HS-5 (cell line): ENCODE results near the gene P3R3URF.
A peak's percentile ranks its signal among the peaks of the same experiment; 100 is the strongest.

Experiments used
- DNase-seq: peaks from one replicate; pipeline ENCODE4 v3.0.0-alpha.2; 2012; ENCODE audit warnings: low read depth

Gene P3R3URF

DNA sequence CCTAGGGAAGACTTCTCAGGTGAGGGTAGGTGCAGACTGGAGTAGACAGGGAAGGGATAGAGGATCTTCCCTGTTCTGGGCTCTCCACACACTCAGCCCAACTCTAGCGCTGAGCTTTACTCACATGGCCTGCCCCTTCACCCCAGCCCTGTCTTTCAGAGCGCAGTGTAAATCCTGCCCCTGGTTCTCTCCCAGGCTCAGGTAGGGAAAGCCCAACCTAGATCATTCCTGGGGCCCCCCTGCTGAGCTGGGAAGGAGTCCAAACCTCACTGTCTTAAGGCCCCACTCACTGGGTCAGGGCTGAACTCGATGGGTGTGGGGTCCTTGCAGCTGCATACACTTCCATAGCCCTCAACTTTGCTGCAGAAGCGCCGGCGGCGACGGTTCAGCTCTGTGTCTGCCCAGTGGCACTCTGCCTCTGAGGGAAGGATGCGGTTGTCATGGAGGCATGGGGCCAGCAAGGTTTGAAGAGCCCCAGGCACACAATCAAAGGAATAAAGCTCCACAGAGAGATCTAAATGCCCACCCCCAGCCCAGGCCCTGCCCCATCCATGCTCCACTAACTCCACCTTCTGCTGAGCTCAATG, 17.8 kb upstream of the P3R3URF start:
- DNase-seq: no peak

DNA sequence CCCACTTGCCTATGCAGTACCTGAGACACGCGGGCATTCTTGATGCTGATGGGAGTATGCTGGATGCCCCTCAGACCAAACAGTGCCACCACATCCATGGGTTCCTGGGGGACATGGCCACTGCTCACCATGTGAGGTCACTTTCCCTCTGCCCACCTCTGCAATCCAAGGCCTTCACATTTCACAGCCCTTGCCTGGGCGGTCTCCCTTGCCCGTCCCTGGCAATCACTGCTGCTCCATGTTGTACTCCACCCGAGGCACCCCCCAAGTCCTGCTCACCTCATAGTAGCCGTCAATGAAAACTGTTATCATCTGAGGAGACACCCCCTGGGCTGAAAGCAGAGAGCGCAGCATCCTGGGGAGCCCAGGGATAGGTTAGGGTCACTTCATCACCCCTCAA, 17.0 kb upstream of the P3R3URF start:
- no peak for DNase-seq

DNA sequence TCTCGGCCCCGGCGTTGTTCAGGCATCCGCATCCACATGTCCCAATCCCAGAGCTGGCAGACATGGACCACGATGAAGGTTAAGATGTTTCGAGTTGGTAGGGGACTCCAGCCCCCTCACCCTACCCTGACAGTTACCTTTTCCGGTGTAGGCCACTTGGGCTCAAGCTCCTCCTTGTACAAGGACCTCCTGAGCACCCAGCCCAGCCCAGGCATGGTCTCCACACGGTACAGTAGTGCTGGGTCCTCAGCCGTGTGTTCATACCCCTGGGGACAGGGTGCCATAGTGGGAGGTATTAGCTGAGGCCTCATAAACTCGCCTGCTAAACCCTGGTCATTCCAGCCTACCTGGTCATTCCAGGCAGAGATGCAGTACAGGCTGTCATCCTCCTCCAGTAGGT, 15.9 kb upstream of the P3R3URF start:
- no peak for DNase-seq

DNA sequence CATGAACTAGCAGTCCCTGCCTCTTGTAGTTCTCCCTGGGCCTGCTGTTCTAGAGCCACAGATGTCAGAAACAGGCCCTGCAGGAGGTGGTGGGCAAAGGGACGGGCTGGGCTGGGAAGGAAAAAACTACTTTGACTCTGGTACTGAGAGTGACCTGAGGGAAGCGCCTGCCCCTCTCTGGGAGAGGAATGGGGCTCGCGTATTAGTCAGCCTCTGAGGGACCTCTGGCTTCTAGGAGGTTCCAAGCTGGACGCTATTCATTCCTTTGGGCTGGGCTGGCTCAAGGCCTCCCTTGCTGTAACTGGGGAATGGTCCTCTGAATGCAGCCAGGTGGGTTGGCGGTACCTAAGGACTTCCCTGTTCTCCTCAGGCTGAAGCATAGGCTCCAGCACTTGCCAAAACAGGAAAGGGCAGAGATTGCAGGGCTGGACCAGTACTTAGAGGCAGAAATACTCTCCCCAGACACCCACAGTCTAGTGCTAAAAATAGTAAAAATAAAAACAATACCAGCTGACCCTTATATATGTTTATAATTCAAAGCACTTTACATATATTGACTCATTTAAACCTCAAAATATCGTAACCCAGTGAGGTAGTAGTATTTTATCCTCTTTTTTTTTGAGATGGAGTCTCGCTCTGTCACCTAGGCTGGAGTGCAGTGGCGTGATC, 14.9 kb upstream of the P3R3URF start:
- no peak for DNase-seq

DNA sequence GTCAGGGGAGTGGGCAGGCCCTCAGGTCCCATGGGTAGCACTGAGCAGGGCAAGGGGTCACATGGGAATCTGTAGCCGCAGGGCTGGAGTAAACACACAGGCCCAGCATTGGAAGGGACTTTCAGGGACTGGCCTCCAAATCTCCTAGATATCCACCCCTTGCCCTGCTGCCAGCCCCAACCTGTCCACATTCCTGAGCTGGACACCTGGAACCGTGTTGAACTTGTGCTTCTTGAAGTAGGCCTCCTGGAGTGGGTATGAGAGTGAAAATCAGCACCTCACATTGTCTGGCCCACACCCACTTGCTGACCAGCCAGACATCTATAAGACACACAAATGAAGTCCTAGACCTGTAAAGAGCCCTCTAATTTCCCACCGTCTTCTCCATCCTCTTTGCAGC, 14.3 kb upstream of the P3R3URF start:
- no peak for DNase-seq

DNA sequence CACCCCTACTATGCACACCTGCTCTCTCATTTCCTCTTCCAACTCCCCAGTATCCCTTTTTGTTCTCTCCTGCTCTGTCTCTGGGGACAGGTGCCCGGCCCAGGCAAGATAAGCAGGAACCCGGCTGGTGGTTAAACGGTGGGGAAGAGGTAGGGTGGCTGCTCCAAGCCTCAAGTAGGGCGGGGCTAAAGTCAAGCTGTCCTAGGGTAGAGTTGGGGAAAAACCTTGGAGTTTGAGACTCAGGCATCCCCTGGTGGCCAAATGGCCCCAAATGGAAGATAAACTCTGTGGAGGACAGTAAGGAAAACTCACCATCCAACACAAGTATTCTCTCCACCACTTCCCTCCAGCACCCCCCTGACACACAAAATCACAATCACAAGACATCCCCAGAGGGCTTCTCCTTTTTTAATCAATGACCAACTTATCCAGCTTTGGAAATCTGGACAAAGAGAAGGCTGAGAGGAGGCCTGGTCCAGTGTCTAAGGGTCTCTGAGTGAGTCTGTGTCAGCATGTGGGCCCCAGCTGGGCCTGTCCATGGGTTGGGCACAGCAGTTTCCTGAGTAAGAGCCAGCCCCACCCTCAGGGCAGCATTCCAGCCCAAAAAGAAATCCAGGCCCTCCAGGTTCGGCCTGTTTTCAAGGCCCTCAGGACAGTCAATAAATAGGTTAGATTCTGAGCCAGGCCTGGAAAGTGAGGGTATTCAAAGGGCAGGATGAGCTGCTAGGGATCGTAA, 12.2 kb upstream of the P3R3URF start:
- no peak for DNase-seq

DNA sequence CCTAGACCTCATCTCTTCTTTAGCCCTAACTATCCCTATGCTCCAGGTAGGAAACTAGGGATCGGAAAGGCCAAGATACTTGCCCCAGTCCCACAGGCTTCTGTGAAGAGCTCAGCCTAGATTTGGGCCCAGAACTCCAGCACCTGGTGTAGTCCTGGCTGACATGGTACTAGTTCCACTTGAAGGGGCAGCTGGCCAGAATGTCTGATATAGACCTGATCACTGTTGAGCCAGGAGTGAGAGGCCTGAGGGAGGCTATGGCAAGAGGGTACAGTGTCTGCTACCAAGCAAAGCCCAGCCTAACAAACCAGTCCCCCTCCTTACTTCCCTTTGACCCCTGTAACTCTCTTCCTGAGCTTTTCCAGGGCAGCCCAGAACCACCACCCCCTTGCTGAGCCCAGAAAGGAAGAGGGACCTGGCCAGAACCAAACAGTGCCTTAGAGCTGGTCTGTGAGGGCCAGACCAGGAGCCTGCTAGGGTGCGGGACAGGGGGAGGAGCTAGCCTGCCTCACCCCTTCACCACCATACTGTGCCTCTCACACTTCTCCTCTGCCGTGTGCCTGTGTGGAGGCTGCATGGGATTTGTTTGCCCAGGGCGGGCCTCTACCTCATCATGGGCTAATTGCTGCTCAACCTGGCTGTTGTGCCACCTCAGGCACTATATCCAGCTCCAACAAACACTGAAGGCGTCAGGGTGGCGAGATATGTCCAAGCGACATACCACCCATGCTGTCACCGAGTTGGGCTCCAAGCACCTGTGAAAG, 11.0 kb upstream of the P3R3URF start:
- DNase-seq: no peak

DNA sequence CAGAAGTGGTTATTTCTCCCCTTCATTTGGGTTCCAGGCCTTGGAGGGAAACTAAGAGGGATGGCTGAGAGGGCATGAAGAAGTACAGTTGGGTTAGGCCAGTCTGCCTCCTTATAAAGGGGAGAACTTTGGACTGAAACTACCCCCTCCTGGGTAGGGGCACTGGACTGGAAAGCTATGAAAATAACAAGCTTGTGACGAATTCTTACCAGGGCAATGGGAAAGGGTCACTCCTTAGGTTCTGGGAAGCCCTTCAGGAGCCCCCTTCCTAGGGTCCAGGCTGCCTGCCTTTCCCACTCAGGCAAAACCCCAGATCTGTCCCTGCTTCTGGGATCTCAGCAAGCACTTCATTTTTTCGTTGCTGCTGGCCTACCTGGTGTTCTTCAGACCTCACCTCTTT, 9.8 kb upstream of the P3R3URF start:
- no peak for DNase-seq

DNA sequence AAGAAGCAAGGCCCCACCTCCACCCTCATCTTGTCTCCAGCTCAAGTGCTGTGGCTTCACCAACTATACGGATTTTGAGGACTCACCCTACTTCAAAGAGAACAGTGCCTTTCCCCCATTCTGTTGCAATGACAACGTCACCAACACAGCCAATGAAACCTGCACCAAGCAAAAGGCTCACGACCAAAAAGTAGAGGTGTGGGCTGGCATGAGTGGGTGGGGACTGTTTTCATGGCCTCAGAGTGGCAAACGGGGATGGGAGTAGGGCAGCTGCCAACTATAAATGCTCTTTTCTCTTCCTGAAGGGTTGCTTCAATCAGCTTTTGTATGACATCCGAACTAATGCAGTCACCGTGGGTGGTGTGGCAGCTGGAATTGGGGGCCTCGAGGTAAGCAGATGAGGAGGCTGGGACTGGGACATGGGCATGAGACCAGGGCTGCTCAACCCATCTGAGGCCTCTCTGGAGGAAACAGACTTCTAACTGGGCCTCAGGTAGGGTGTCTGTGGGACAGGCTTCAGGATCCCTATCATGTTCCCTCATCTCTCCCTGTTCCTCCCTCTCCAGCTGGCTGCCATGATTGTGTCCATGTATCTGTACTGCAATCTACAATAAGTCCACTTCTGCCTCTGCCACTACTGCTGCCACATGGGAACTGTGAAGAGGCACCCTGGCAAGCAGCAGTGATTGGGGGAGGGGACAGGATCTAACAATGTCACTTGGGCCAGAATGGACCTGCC, 8.8 kb upstream of the P3R3URF start:
- DNase-seq: no peak

DNA sequence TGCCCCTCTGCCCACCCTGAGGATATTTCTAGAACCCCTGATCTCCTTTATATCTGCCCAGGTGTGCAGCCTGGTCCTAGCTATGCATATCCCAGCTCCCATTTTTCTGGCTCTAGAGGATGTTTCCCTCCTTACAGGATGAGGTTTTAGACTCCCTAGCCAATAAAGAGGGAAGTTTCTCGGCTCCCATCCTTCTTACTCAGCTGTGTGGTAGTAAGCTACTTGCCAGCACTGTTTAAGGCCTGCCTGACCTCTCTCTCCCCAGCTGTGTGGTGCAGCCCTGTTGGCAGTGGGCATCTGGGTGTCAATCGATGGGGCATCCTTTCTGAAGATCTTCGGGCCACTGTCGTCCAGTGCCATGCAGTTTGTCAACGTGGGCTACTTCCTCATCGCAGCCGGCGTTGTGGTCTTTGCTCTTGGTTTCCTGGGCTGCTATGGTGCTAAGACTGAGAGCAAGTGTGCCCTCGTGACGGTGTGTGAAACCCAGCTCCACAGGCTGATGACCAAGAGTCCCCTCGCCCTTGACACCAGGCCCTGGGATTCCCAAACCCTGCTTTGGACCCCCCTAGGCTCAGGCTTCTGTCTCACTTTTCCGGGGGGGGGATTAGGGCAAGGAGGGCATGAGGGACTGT, 7.8 kb upstream of the P3R3URF start:
- no peak for DNase-seq

DNA sequence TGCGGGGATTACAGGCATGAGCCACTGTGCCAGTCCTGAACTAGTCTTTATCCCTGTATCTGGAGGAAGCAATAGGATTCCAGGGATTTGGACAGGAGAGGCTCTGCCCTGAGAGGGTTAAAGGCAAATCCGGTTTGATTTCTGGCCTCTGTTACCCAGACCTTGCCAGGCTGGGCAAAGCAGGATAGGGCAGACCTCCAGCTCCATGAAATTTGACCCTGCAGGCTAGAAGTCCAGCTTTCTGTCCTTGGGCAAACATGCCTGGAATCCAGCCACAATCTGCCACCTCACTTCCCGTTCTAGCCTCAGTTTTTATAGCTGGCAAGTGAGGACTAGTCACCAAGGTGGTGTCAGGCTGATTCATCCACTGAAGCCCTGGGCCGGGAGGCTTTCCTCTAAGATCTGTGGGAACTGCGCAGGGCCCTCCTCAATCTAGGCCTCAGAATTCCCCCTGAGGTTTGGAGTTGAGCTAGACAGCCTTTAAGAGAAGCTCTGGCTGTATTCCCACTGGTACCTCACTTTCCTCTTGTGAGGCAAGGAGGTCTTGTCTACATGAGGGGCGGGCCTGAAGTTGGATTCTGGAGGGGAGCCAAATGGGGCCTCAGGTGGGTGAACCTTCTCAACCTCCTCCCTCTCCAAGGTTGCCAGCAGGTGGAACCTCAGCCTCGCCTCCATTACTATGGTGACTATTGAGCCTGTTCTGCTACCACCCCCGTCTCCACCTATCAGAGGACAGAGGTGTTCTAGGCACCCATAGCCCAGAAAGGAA, 7.0 kb upstream of the P3R3URF start:
- DNase-seq: peak; percentile 99

DNA sequence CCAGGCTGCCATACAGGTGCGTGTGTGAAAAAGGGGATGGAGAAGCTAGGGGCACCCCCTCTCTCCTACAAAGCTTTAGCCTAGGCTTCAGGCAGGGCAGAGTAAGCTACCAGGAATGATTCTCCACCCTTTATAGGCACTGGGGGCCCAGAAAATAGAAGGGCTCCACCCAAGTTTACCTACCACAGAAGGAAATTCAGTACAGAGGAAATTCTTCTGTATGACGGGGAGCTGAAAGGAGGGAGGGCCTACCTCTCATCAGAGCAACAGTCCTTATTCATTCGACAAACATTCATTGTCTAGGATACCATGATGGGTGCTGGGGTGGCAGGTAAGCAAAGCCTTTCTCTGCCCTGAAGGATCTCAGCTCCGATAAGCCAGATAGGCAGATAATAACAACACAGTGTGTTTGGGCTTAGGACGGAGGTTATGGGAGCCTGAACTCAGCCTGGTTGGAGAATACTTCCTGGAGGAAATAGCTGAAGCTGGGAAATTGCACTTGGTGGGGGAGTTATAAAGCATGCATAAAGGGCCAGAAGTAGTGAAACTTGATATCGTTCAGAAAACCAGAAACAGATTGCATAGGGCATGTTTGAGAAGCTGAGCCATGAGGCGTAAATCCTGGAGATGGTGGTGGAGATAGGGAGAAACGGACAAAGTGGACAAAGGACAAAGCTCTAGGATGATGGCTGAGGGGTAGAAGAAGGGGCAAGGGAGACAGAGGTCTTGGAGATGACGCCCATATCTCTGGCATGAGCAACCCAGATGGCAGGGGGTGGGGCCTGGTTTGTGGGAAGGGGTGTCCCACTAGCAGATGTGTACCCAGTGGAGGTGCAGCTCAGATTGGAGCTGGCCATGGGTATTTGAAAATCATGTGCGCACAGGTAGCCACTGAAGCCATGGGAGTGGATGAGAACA, 5.3 kb upstream of the P3R3URF start:
- DNase-seq: no peak

DNA sequence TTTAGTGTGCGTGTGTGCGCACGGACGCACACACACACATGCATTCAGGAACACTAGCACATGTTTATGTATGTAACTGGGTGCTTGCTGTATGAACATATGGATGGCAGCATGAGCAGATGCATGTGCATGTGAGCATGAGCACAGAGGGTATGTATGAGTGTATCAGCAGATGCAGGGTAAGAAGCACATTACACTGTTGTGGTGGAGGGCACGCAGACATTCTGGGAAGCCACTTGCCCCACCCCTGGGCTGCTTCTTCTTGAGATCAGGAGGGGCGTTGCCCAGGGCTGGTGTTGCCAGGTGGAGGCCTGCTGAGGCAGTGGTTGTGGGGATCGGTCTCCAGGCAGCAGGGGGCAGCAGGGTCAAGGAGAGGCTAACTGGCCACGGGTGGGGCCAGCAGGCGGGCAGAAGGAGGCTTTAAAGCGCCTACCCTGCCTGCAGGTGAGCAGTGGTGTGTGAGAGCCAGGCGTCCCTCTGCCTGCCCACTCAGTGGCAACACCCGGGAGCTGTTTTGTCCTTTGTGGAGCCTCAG, 3.9 kb upstream of the P3R3URF start:
- no peak for DNase-seq

DNA sequence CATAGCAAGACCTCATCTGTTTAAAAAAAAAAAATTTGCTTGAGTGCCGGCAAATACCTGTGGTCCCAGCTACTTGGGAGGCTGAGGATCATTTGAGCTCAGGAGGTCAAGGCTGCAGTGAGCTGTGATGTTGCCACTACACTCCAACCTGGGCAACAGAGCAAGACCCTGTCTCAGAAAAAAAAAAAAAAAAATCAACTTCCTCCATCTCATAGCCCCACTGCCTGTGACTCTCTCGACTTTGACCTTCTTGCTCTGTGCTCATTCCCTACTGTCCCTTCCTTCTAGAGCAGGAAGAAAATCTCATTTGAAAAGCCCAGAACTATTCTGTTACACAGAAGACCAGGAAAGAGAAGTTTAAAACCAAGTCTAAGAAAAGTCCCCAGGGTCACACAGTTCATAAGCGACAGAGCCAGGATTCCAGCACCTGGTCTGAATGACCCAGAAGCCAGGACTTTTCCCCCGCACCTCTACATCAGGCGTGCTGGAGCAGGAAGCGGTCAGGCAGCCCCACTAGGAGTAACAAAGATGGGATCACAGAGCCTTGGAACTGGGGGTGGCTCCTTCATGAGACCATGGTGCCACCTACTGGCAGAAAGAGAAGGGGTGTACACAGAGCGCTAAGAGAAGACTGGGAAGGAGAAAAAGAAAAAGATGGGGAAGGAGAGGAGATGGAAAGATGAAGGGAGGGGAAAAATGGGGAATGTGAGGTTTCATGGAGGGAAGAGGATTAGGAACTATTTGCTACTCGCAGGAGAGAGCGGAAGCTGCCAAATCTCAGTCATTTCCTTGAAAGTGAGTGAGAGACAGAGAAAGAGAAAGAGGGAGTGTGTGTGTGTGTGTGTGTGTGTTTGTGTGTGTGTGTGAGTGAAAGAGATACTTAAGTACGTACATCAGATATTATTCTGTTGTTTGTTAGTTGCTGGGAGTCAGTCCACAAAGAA, 3.1 kb upstream of the P3R3URF start:
- DNase-seq: peak; percentile 63

DNA sequence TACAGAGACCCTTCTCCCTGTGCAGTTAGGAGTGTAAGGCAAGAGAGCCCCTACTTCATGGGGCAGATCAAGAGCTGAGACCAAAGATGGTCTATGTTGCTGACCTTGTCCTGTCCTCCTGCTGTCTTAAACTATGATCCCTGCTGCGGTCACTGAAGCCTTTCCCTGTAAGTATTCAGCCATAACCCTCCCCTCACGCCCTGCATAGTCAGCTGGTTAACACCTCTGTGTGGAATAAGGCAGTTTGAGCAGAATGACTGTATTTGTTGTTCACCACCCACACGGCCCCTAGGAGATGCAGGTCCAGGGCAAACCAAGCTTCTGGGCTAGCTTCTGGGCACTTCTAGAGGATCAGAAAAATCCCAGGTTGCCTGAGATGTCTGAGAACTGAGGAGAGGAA, 1.0 kb downstream of the P3R3URF start:
- DNase-seq: no peak

DNA sequence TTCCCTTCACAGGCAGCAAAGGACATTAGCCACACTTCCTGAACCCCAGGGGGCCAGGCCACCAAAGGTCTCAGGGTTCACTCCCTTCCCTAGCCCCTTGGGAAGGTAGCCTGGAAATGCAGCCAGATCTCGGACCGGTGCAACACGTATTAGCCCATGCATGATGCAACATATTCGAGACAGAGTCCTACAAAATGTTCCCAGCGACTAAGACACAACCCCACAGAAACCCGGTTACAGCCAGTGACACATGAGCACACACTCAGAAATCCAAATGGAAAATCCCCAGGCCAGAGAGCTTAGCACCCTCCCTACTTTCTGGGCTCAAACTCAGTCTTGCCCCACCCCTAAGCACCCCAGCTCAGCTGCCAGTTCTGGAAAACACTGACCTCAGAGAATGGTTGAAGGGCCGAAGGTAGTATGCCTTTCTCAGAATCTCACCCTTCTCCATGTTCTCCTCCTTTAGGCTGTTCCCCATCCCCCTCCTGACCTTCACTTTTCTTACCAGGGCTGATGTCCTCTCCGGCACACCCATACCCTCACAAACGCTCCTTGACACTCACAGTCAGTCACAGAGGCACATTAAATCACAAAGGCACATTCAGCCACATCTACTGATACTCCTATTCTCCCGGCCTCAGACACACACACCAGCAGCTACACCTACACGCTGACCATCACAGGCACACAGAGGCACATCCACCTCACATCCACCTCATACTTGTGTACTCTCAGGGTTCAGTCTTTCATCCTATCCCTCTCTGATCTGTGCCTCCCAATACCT, 1.6 kb downstream of the P3R3URF start, which contains the start of gene TSPAN1:
Gene TSPAN1 (plus strand): TSS at position 640 of the 784 bp plus-strand sequence. CDS start 6,021 bp downstream, outside the sequence.
- no peak for DNase-seq

DNA sequence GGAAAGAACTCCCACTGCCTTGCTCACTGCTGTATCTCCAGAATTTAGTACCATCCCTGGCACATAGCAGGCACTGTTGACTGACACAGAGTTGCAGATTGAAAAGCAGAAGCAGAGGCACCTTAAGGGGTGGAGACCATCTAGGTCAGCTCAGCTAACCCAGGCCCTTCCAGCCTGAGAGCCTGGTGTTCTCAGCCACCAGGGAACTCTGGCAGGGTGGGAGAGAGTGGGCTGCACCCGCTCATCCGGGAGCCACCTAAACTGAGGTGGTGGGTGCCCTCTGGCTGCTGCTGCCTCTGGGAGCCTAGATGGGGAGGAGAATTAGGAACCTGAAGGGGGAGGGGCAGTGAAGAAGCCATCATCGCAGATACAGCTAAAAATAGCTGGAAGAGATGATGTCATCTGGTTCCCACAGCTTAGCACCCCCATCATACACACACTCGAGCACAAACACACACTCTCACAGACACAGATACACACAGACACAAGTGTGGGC, 2.9 kb downstream of the P3R3URF start:
- no peak for DNase-seq
